PC-3 (cell line): Measurements from ENCODE around the gene DSTN. TPM values are rescaled to one million over a fixed set of nuclear protein-coding genes. Genes with fewer than 3 reads are reported as not detected.
A peak's percentile ranks its signal among the peaks of the same experiment; 100 is the strongest.

Experiments used
- ATAC-seq: fragments of 200-7000 bp; cut with Tn5 transposase; 2 replicates; pipeline ENCODE4 v1.9.1; 2020; ENCODE audit warnings: mild to moderate bottlenecking, moderate library complexity
- BruUV-seq: library from RNA; stranded (reverse); fragments of 400-500 nt; replicated peaks from 2 replicates; lab custom pipeline; 2021; lab: Mats Ljungman, UMichigan
- CTCF ChIA-PET: fragments of 300-600 bp; sonication (Branson Sonifier 250); formaldehyde crosslinking; loops from one replicate; lab custom pipeline; 2022; ENCODE audit warnings: antibody characterized with exemption; lab: Charles Lee
- POLR2A ChIA-PET: fragments of 300-600 bp; sonication (Branson Sonifier 250); formaldehyde crosslinking; loops from one replicate; lab custom pipeline; 2022; ENCODE audit warnings: antibody characterized with exemption; ENCODE audit not compliant: unreplicated experiment; lab: Charles Lee
- DNase-seq: peaks from one replicate; pipeline ENCODE4 v3.0.0-alpha.2; 2015
- H2AFZ ChIP-seq: fragments of 300-600 bp; sonication (generic); 2 replicates; pipeline ENCODE4 v1.6.0; 2016; ENCODE audit warnings: antibody characterized with exemption, low read length
- H3F3A ChIP-seq: fragments of 300-600 bp; sonication (generic); one replicate; pipeline ENCODE4 v1.6.0; 2017; ENCODE audit warnings: antibody characterized with exemption, low read length, control low read depth, mild to moderate bottlenecking; ENCODE audit not compliant: unreplicated experiment
- H3K27ac ChIP-seq: fragments of 300-600 bp; sonication (generic); 2 replicates; pipeline ENCODE4 v1.5.1; 2016; ENCODE audit warnings: mild to moderate bottlenecking, low read length
- H3K27me3 ChIP-seq: fragments of 300-600 bp; sonication (generic); 2 replicates; pipeline ENCODE4 v1.6.1; 2016; ENCODE audit warnings: low read length, mixed read lengths
- H3K36me3 ChIP-seq: fragments of 300-600 bp; sonication (generic); 2 replicates; pipeline ENCODE4 v1.6.1; 2016; ENCODE audit warnings: low read depth, mixed run types, low read length, mixed read lengths
- H3K4me1 ChIP-seq: fragments of 300-600 bp; sonication (generic); 2 replicates; pipeline ENCODE4 v1.5.1; 2016; ENCODE audit warnings: low read length; ENCODE audit not compliant: insufficient read depth
- H3K4me2 ChIP-seq: fragments of 300-600 bp; sonication (generic); 2 replicates; pipeline ENCODE4 v1.6.0; 2016; ENCODE audit warnings: low read length
- H3K4me3 ChIP-seq: fragments of 300-600 bp; sonication (generic); 2 replicates; pipeline ENCODE4 v1.5.1; 2016; ENCODE audit warnings: mild to moderate bottlenecking, low read length, mixed read lengths
- H3K79me2 ChIP-seq: fragments of 300-600 bp; sonication (generic); 2 replicates; pipeline ENCODE4 v1.6.1; 2017; ENCODE audit warnings: low read length, mixed read lengths
- H3K9ac ChIP-seq: fragments of 300-600 bp; sonication (generic); 2 replicates; pipeline ENCODE4 v1.6.0; 2016; ENCODE audit warnings: mild to moderate bottlenecking, low read length
- H3K9me2 ChIP-seq: fragments of 300-600 bp; sonication (generic); replicated peaks from 2 replicates; pipeline ENCODE4 v1.6.1; 2016; ENCODE audit warnings: mixed run types, low read length, mixed read lengths
- H3K9me3 ChIP-seq: fragments of 300-600 bp; sonication (generic); 2 replicates; pipeline ENCODE4 v1.6.1; 2016; ENCODE audit warnings: low read length, mixed read lengths
- H4K20me1 ChIP-seq: fragments of 300-600 bp; sonication (generic); 2 replicates; pipeline ENCODE4 v1.6.1; 2016; ENCODE audit warnings: low read length, mixed read lengths
- CTCF ChIP-seq: fragments of 300-600 bp; sonication (generic); conservative IDR thresholded peaks from 2 replicates; pipeline ENCODE4 v1.5.1; 2017; ENCODE audit warnings: antibody characterized with exemption, low read depth, mild to moderate bottlenecking, low read length
- EZH2 ChIP-seq: fragments of 300-600 bp; sonication (generic); IDR thresholded peaks from one replicate; pipeline ENCODE4 v1.6.1; 2017; ENCODE audit warnings: antibody characterized with exemption, mild to moderate bottlenecking, low read length; ENCODE audit not compliant: unreplicated experiment
- EZH2phosphoT487 ChIP-seq: fragments of 300-600 bp; sonication (generic); IDR thresholded peaks from 2 replicates; pipeline ENCODE4 v1.6.1; 2018; ENCODE audit warnings: mild to moderate bottlenecking, antibody characterized with exemption, low read length, borderline replicate concordance
- intact Hi-C: fragments of 100-400 bp; cut with micrococcal nuclease; formaldehyde crosslinking; loops from 2 replicates; pipeline ENCODE4 v1.9.0; 2023
- total RNA-seq: library from RNA; depleted of rRNA; stranded (reverse); fragments of >200 nt; gene quantifications from 2 replicates; pipeline ENCODE4 v1.2.3, GENCODE V29; 2014

DSTN gene
- total RNA-seq, 1 experiment from 2014 or later = 182 TPM

GRCh38 chr20:17613328-17614175 lies 43.7 kb downstream of the DSTN start:
- TSS peak; percentile 82 for BruUV-seq

GRCh38 chr20:17614176-17614811 lies 44.4 kb downstream of the DSTN start:
- DNase-seq = no peak
- Histone ChIP-seq H3K9me2 (no peaks in the 10 kb centered on the region), H3K9me3 (no peaks in the 10 kb centered on the region), H3K27ac (no peak overlapping the region), H3K79me2 (no peaks in the 10 kb centered on the region), H3K4me3 (no peak overlapping the region), H4K20me1 (no peaks in the 10 kb centered on the region), H3K4me2 (no peak overlapping the region), H3K27me3 (no peaks in the 10 kb centered on the region), H2AFZ (no peak overlapping the region), H3K4me1 (no peaks in the 10 kb centered on the region), H3K36me3 (peaks cover 35% of the 10 kb centered on the region), H3F3A (no peaks in the 10 kb centered on the region), H3K9ac (no peak overlapping the region)
- POLR2A ChIA-PET = interaction anchor here (0.6 kb wide), 1 partner anchor 286 kb away, joined by 3 read pairs; no protein-coding TSS in a partner anchor
- CTCF ChIA-PET = no interaction called here
- TF ChIP-seq EZH2phosphoT487 (no peak), EZH2 (no peak), CTCF (no peak)
- BruUV-seq = no TSS peak
- no peak for ATAC-seq
- intact Hi-C loops = no loop called here

More at GRCh38 chr20:17613328-17614175, 43.7 kb downstream of the DSTN start:
- H2AFZ ChIP-seq = no peak overlapping the region
- CTCF ChIA-PET = no interaction called here
- H3K4me3 ChIP-seq = no peak overlapping the region
- H4K20me1 ChIP-seq = no peaks in the 10 kb centered on the region
- H3K9me3 ChIP-seq = no peaks in the 10 kb centered on the region
- H3K4me2 ChIP-seq = no peak overlapping the region
- no peak overlapping the region for H3K9ac ChIP-seq
- no peak overlapping the region for H3K27ac ChIP-seq
- no peaks in the 10 kb centered on the region for H3K27me3 ChIP-seq
- no peak for ATAC-seq
- TF ChIP-seq EZH2 (no peak), EZH2phosphoT487 (no peak), CTCF (no peak)
- no peaks in the 10 kb centered on the region for H3F3A ChIP-seq
- no peaks in the 10 kb centered on the region for H3K9me2 ChIP-seq
- no peak for DNase-seq
- H3K4me1 ChIP-seq = no peaks in the 10 kb centered on the region
- intact Hi-C loops = no loop called here
- no peaks in the 10 kb centered on the region for H3K79me2 ChIP-seq
- peaks cover 36% of the 10 kb centered on the region for H3K36me3 ChIP-seq
- POLR2A ChIA-PET = no interaction called here
